Astrocyte (in vitro differentiated cells and primary cell): ENCODE data around the gene PDIA5. TPM values are rescaled to one million over a fixed set of nuclear protein-coding genes. Genes with fewer than 3 reads are reported as not detected.

ENCODE experiments used
- DNase-seq: peaks from one replicate; pipeline ENCODE4 v3.0.0-alpha.2; 2010; ENCODE audit warnings: low read depth
- FAIRE-seq: peaks from 2 replicates; lab custom pipeline; 2011; peaks lifted over from hg19 to GRCh38; lab: Jason Lieb, UNC
- H2AFZ ChIP-seq: 2 replicates; pipeline ENCODE4 v1.6.0; 2012; ENCODE audit warnings: low read depth, low read length, inconsistent platforms
- H3K27ac ChIP-seq: 2 replicates; pipeline ENCODE4 v1.5.1; 2011; ENCODE audit warnings: low read depth, low read length, inconsistent platforms
- H3K27me3 ChIP-seq: 2 replicates; pipeline ENCODE4 v1.6.0; 2011; ENCODE audit warnings: low read length, inconsistent platforms; ENCODE audit not compliant: insufficient read depth
- H3K36me3 ChIP-seq: 2 replicates; pipeline ENCODE4 v1.5.1; 2011; ENCODE audit warnings: low read length, inconsistent platforms; ENCODE audit not compliant: insufficient read depth
- H3K4me1 ChIP-seq: 2 replicates; pipeline ENCODE4 v1.5.1; 2011; ENCODE audit warnings: low read length, inconsistent platforms; ENCODE audit not compliant: insufficient read depth
- H3K4me2 ChIP-seq: 2 replicates; pipeline ENCODE4 v1.6.0; 2012; ENCODE audit warnings: low read length, inconsistent platforms
- H3K4me3 ChIP-seq: 2 replicates; pipeline ENCODE4 v1.5.1; 2011; ENCODE audit warnings: low read depth, mild to moderate bottlenecking, low read length, inconsistent platforms; ENCODE audit not compliant: insufficient read depth
- H3K79me2 ChIP-seq: 2 replicates; pipeline ENCODE4 v1.6.0; 2012; ENCODE audit warnings: mild to moderate bottlenecking, low read length, inconsistent platforms; ENCODE audit not compliant: insufficient read depth
- H3K9ac ChIP-seq: 2 replicates; pipeline ENCODE4 v1.6.0; 2012; ENCODE audit warnings: mild to moderate bottlenecking, low read length, inconsistent platforms
- H3K9me3 ChIP-seq: 2 replicates; pipeline ENCODE4 v1.5.1; 2012; ENCODE audit warnings: low read depth, mild to moderate bottlenecking, low read length, inconsistent platforms; ENCODE audit not compliant: insufficient read depth
- H4K20me1 ChIP-seq: 2 replicates; pipeline ENCODE4 v1.6.0; 2012; ENCODE audit warnings: low read length, inconsistent platforms; ENCODE audit not compliant: insufficient read depth
- H3K27ac Mint-ChIP-seq: one replicate; pipeline ENCODE4 v1.8.0; 2021; ENCODE audit warnings: mild to moderate bottlenecking, mixed read lengths; ENCODE audit not compliant: unreplicated experiment
- H3K27me3 Mint-ChIP-seq: one replicate; pipeline ENCODE4 v1.8.0; 2021; ENCODE audit warnings: low read depth, mixed read lengths; ENCODE audit not compliant: unreplicated experiment
- H3K36me3 Mint-ChIP-seq: one replicate; pipeline ENCODE4 v1.8.0; 2021; ENCODE audit warnings: low read depth, mixed read lengths; ENCODE audit not compliant: unreplicated experiment
- H3K4me1 Mint-ChIP-seq: one replicate; pipeline ENCODE4 v1.8.0; 2021; ENCODE audit warnings: low read depth, mixed read lengths; ENCODE audit not compliant: unreplicated experiment
- H3K4me3 Mint-ChIP-seq: one replicate; pipeline ENCODE4 v1.8.0; 2021; ENCODE audit warnings: mild to moderate bottlenecking, moderate library complexity, mixed read lengths; ENCODE audit not compliant: unreplicated experiment
- H3K9me3 Mint-ChIP-seq: one replicate; pipeline ENCODE4 v1.8.0; 2021; ENCODE audit warnings: mild to moderate bottlenecking, mixed read lengths; ENCODE audit not compliant: unreplicated experiment
- CTCF ChIP-seq: IDR thresholded peaks from 2 replicates; pipeline ENCODE4 v1.5.1; 2011; ENCODE audit warnings: low read depth, mild to moderate bottlenecking, inconsistent platforms, low read length, moderate library complexity; ENCODE audit not compliant: insufficient read depth
- EZH2 ChIP-seq: IDR thresholded peaks from 2 replicates; pipeline ENCODE4 v1.6.1; 2012; ENCODE audit warnings: mild to moderate bottlenecking, low read length, inconsistent platforms; ENCODE audit not compliant: insufficient read depth
- total RNA-seq: library from RNA; stranded (reverse); gene quantifications from 2 replicates; pipeline ENCODE4 v1.2.1, GENCODE V29; 2021

The PDIA5 gene
- total RNA-seq, 1 donor from 2014 or later, result 77.5 TPM

GRCh38 chr3:123068601-123069381, 2.0 kb downstream of the PDIA5 start:
- peak overlapping the region; percentile 73 for H3K4me3 ChIP-seq
- Mint-ChIP-seq H3K27me3 (peaks cover 4% of the 10 kb centered on the region), H3K4me1 (peaks cover 21% of the 10 kb centered on the region), H3K36me3 (peaks cover 3% of the 10 kb centered on the region), H3K9me3 (peaks cover 2% of the 10 kb centered on the region), H3K4me3 (peak overlapping the region; percentile 97), H3K27ac (peak overlapping the region; percentile 4)
- H3K9me3 ChIP-seq, result no peaks in the 10 kb centered on the region
- FAIRE-seq (no peak), DNase-seq (no peak)
- H3K36me3 ChIP-seq, result no peaks in the 10 kb centered on the region
- no peak overlapping the region for H2AFZ ChIP-seq
- peak overlapping the region; percentile 91 for H3K9ac ChIP-seq
- TF ChIP-seq CTCF (no peak), EZH2 (no peak)
- no peaks in the 10 kb centered on the region for H3K4me1 ChIP-seq
- peaks cover 58% of the 10 kb centered on the region for H4K20me1 ChIP-seq
- peaks cover 68% of the 10 kb centered on the region for H3K79me2 ChIP-seq
- H3K27ac ChIP-seq, result no peak overlapping the region
- H3K27me3 ChIP-seq, result no peaks in the 10 kb centered on the region
- H3K4me2 ChIP-seq, result peak overlapping the region; percentile 97

GRCh38 chr3:123070510-123070909, 3.7 kb downstream of the PDIA5 start:
- Histone ChIP-seq H3K27me3 (no peaks in the 10 kb centered on the region), H3K79me2 (peaks cover 85% of the 10 kb centered on the region), H3K9me3 (no peaks in the 10 kb centered on the region), H4K20me1 (peaks cover 75% of the 10 kb centered on the region), H3K4me3 (no peak overlapping the region), H3K36me3 (no peaks in the 10 kb centered on the region), H3K4me1 (no peaks in the 10 kb centered on the region), H3K4me2 (no peak overlapping the region), H2AFZ (no peak overlapping the region), H3K9ac (no peak overlapping the region), H3K27ac (no peak overlapping the region)
- Mint-ChIP-seq H3K27me3 (no peaks in the 10 kb centered on the region), H3K9me3 (no peaks in the 10 kb centered on the region), H3K27ac (no peak overlapping the region), H3K4me3 (no peak overlapping the region), H3K36me3 (peaks cover 3% of the 10 kb centered on the region), H3K4me1 (peaks cover 30% of the 10 kb centered on the region)
- no peak for DNase-seq
- FAIRE-seq, result no peak
- no peak for TF ChIP-seq CTCF
- TF ChIP-seq EZH2, result no peak

- peak; percentile 16 for TF ChIP-seq CTCF
- TF ChIP-seq EZH2, result no peak
Observed at GRCh38 chr3:123071146-123071545, 4.3 kb downstream of the PDIA5 start.

More at GRCh38 chr3:123071146-123071545, 4.3 kb downstream of the PDIA5 start:
- H3K4me1 Mint-ChIP-seq, result peaks cover 31% of the 10 kb centered on the region
- no peaks in the 10 kb centered on the region for H3K9me3 Mint-ChIP-seq
- H3K4me3 Mint-ChIP-seq, result no peak overlapping the region
- Histone ChIP-seq H3K4me3 (no peak overlapping the region), H3K4me1 (no peaks in the 10 kb centered on the region), H3K27ac (no peak overlapping the region), H3K79me2 (peaks cover 92% of the 10 kb centered on the region), H3K36me3 (no peaks in the 10 kb centered on the region), H4K20me1 (peaks cover 82% of the 10 kb centered on the region), H3K4me2 (no peak overlapping the region), H3K9ac (no peak overlapping the region), H2AFZ (no peak overlapping the region), H3K27me3 (no peaks in the 10 kb centered on the region), H3K9me3 (no peaks in the 10 kb centered on the region)
- H3K27ac Mint-ChIP-seq, result no peak overlapping the region
- peaks cover 3% of the 10 kb centered on the region for H3K36me3 Mint-ChIP-seq
- DNase-seq, result peak; percentile 36
- no peak for FAIRE-seq
- H3K27me3 Mint-ChIP-seq, result no peaks in the 10 kb centered on the region
